DND-41 (cell line): ENCODE data around the gene CMPK1.
"Not testable (repeated sequence)": the region's sequence is repeated elsewhere in the genome, so short reads cannot be mapped to it uniquely, and the experiment has no call there.

ENCODE experiments used
- ATAC-seq: fragments of 200-7000 bp; cut with Tn5 transposase; 3 replicates; pipeline ENCODE4 v1.9.1; 2021; ENCODE audit warnings: low read depth; ENCODE audit not compliant: insufficient read depth
- DNase-seq: peaks from one replicate; pipeline ENCODE4 v3.0.0-alpha.2; 2020
- H2AFZ ChIP-seq: 2 replicates; pipeline ENCODE4 v1.6.0; 2012; ENCODE audit warnings: low read depth, low read length
- H3K27ac ChIP-seq: 2 replicates; pipeline ENCODE4 v1.5.1; 2012; ENCODE audit warnings: low read length, inconsistent platforms
- H3K27me3 ChIP-seq: fragments of 200-600 bp; sonication (generic); 2 replicates; pipeline ENCODE4 v1.6.0; 2012; ENCODE audit warnings: low read length, mild to moderate bottlenecking, inconsistent platforms; ENCODE audit not compliant: insufficient read depth, poor library complexity
- H3K36me3 ChIP-seq: 2 replicates; pipeline ENCODE4 v1.5.1; 2012; ENCODE audit warnings: low read length, inconsistent platforms; ENCODE audit not compliant: insufficient read depth
- H3K4me1 ChIP-seq: 2 replicates; pipeline ENCODE4 v1.5.1; 2012; ENCODE audit warnings: mild to moderate bottlenecking, low read length; ENCODE audit not compliant: insufficient read depth
- H3K4me2 ChIP-seq: 2 replicates; pipeline ENCODE4 v1.6.0; 2012; ENCODE audit warnings: mild to moderate bottlenecking, moderate library complexity, low read length, inconsistent platforms; ENCODE audit not compliant: insufficient read depth
- H3K4me3 ChIP-seq, 2 experiments: fragments of 200-600 bp in 1 of 2; shearing (Covaris generic) in 1 of 2; 2 replicates each; pipeline ENCODE4 v1.5.1; 2012 to 2016; ENCODE audit warnings: inconsistent platforms in 2 of 2, low read length in 2 of 2, mild to moderate bottlenecking in 2 of 2, low read depth in 1 of 2, moderate library complexity in 1 of 2
- H3K79me2 ChIP-seq: 2 replicates; pipeline ENCODE4 v1.6.0; 2012; ENCODE audit warnings: low read length, inconsistent platforms; ENCODE audit not compliant: insufficient read depth
- H3K9ac ChIP-seq: 2 replicates; pipeline ENCODE4 v1.6.0; 2012; ENCODE audit warnings: low read depth, mild to moderate bottlenecking, inconsistent platforms, low read length, moderate library complexity
- H3K9me3 ChIP-seq: 2 replicates; pipeline ENCODE4 v1.5.1; 2012; ENCODE audit warnings: low read length, moderate library complexity, mild to moderate bottlenecking, inconsistent platforms; ENCODE audit not compliant: insufficient read depth, severe bottlenecking
- H4K20me1 ChIP-seq: 2 replicates; pipeline ENCODE4 v1.6.0; 2012; ENCODE audit warnings: low read length; ENCODE audit not compliant: insufficient read depth
- EZH2 ChIP-seq: IDR thresholded peaks from 3 replicates; pipeline ENCODE4 v1.6.1; 2012; ENCODE audit warnings: borderline replicate concordance, low read depth, mild to moderate bottlenecking, moderate library complexity, low read length, inconsistent platforms; ENCODE audit not compliant: severe bottlenecking
- TF ChIP-seq, protein P1 (sequence below): IDR thresholded peaks from 2 replicates; pipeline ENCODE4 v1.5.1; 2012; ENCODE audit warnings: borderline replicate concordance, low read length, moderate library complexity, mild to moderate bottlenecking; ENCODE audit not compliant: poor library complexity, severe bottlenecking; ENCODE audit errors: extremely low read depth

Gene CMPK1

DNA sequence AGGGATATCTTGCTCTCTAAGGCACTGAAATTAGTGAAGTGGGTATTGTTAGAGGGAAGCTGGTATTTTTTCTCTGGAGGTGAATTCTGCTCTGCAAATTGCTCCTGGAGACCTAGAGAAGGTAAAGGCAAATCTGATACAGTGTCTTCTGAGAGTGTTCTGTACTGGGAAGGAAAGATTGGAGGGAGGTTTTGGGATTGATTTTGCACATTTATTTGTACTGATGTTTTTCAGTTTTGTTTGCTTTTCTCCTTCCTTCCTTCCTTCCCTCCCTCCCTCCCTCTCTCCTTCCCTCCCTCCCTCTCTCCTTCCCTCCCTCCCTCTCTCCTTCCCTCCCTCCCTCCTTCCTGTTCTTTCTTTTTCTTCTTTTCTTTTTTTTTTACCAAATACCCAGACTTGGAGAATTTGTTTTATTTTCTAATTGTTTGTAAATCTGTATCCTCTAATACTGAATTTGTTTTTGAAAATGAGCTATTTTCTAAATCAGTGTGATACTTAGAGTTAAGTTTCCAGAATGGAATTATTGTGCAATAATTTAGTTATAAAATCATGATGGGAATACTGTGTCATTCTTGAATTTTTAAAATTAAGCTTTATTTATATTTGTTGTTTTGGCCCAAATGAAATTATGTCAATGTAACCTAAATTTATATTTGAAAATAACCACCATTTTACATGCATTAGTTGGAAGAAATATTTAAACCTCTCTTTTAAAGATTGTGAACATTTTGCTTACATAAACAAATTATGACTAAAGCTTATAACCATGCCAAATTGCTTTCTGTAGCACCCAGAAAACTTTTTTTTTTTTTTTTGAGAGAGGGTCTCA lies 4.9 kb downstream of the CMPK1 start:
- Histone ChIP-seq H3K4me2 (no peak overlapping the region), H3K4me3 (no peak overlapping the region), H3K9me3 (no peaks in the 10 kb centered on the region), H4K20me1 (peaks cover 12% of the 10 kb centered on the region; the same call in 1 of the 2 replicates), H3K9ac (no peak overlapping the region), H3K36me3 (peaks cover 7% of the 10 kb centered on the region), H3K79me2 (peaks cover 92% of the 10 kb centered on the region), H3K4me1 (peaks cover 29% of the 10 kb centered on the region), H2AFZ (no peak overlapping the region), H3K27me3 (no peaks in the 10 kb centered on the region), H3K27ac (peak overlapping the region; percentile 3; the same call in 1 of the 2 replicates)
- TF ChIP-seq, protein P1, sequence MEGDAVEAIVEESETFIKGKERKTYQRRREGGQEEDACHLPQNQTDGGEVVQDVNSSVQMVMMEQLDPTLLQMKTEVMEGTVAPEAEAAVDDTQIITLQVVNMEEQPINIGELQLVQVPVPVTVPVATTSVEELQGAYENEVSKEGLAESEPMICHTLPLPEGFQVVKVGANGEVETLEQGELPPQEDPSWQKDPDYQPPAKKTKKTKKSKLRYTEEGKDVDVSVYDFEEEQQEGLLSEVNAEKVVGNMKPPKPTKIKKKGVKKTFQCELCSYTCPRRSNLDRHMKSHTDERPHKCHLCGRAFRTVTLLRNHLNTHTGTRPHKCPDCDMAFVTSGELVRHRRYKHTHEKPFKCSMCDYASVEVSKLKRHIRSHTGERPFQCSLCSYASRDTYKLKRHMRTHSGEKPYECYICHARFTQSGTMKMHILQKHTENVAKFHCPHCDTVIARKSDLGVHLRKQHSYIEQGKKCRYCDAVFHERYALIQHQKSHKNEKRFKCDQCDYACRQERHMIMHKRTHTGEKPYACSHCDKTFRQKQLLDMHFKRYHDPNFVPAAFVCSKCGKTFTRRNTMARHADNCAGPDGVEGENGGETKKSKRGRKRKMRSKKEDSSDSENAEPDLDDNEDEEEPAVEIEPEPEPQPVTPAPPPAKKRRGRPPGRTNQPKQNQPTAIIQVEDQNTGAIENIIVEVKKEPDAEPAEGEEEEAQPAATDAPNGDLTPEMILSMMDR = no peak
- TF ChIP-seq EZH2 = no peak
- DNase-seq (no peak), ATAC-seq (no peak)

GRCh38 chr1:47340227-47340626 lies 6.6 kb downstream of the CMPK1 start:
- Histone ChIP-seq H3K79me2 (peaks cover 93% of the 10 kb centered on the region), H3K4me1 (peaks cover 24% of the 10 kb centered on the region), H3K4me3 (no peak overlapping the region), H2AFZ (no peak overlapping the region), H3K36me3 (peaks cover 7% of the 10 kb centered on the region), H3K27me3 (no peaks in the 10 kb centered on the region), H3K9ac (no peak overlapping the region), H3K9me3 (no peaks in the 10 kb centered on the region), H3K27ac (no peak overlapping the region), H4K20me1 (peaks cover 12% of the 10 kb centered on the region; the same call in 1 of the 2 replicates), H3K4me2 (no peak overlapping the region)
- TF ChIP-seq EZH2 = no peak
- TF ChIP-seq, protein P1 = no peak
- ATAC-seq (no peak), DNase-seq (no peak)

DNA sequence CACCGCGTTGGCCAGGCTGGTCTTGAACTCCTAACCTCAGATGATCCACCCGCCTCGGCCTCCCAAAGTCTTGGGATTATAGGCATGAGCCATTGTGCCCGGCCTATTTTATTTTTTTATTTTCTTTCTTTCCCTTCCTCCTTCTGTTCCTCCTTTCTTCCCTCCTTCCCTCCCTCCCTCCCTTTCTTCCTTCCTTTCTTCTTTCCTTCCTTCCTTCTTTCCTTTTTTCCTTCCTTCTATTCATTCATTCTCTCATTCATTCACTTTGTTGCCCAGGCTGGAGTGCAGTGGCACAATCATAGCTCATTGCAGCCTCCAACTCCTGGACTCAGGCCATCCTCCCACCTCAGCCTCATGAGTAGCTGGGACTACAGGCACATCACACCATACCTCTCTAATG lies 13.4 kb downstream of the CMPK1 start:
- H3K4me2 ChIP-seq, H2AFZ ChIP-seq, H3K4me3 ChIP-seq, H3K9ac ChIP-seq, H3K4me1 ChIP-seq, H3K9me3 ChIP-seq, H3K27ac ChIP-seq, DNase-seq, ATAC-seq, H3K27me3 ChIP-seq: not testable (repeated sequence)
- Histone ChIP-seq H3K36me3 (peaks cover 11% of the 10 kb centered on the region), H4K20me1 (peaks cover 18% of the 10 kb centered on the region; the same call in 1 of the 2 replicates), H3K79me2 (peaks cover 87% of the 10 kb centered on the region)

DNA sequence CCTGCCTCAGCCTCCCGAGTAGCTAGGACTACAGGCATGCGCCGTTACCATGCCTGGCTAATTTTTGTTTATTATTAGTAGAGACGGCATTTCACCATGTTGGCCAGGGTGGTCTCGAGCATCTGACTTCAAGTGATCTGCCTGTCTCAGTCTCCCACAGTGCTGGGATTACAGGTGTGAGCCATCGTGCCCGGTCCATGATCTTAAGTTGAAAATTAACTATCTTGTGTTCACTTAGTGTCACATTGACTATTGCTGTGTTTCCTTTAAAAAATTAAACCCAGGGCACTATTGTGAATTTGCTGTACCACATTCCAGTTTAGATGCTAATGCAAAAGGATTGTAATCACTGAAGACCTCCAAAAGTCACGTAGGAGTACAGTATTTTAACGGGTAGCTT lies 14.1 kb downstream of the CMPK1 start:
- H3K4me3 ChIP-seq = no peak overlapping the region
- DNase-seq (no peak), ATAC-seq (no peak)
- TF ChIP-seq, protein P1 = no peak
- TF ChIP-seq EZH2 = no peak
- H3K9ac ChIP-seq = no peak overlapping the region
- H3K4me1 ChIP-seq = no peaks in the 10 kb centered on the region
- H3K79me2 ChIP-seq = peaks cover 88% of the 10 kb centered on the region
- no peak overlapping the region for H3K27ac ChIP-seq
- no peak overlapping the region for H3K4me2 ChIP-seq
- H4K20me1 ChIP-seq = peaks cover 18% of the 10 kb centered on the region; the same call in 1 of the 2 replicates
- H3K9me3 ChIP-seq = no peaks in the 10 kb centered on the region
- H3K36me3 ChIP-seq = peaks cover 11% of the 10 kb centered on the region
- no peaks in the 10 kb centered on the region for H3K27me3 ChIP-seq
- no peak overlapping the region for H2AFZ ChIP-seq
